Endothelial cell of umbilical vein (primary cell): Measurements from ENCODE around the gene FGFRL1. TPM values are rescaled to one million over a fixed set of nuclear protein-coding genes. Genes with fewer than 3 reads are reported as not detected.
A peak's percentile ranks its signal among the peaks of the same experiment; 100 is the strongest.

Experiments
- BruUV-seq: library from RNA; stranded (reverse); fragments of 400-500 nt; replicated peaks from 2 replicates; lab custom pipeline; 2021; lab: Mats Ljungman, UMichigan
- CTCF ChIA-PET: fragments of 300-600, 350-600 bp; sonication (Branson Sonifier 250); formaldehyde crosslinking; loops from one replicate; lab custom pipeline; 2021; ENCODE audit warnings: antibody characterized with exemption, inconsistent platforms; lab: Charles Lee
- POLR2A ChIA-PET: fragments of 300-600, 350-600 bp; sonication (Branson Sonifier 250); formaldehyde crosslinking; loops from one replicate; lab custom pipeline; 2021; ENCODE audit warnings: antibody characterized with exemption, inconsistent platforms; lab: Charles Lee
- DNase-seq: peaks from one replicate; pipeline ENCODE4 v3.0.0-alpha.2; 2011; ENCODE audit warnings: low read depth, low spot score
- FAIRE-seq: peaks from 2 replicates; lab custom pipeline; 2011; peaks lifted over from hg19 to GRCh38; lab: Jason Lieb, UNC
- H2AFZ ChIP-seq: 2 replicates; pipeline ENCODE4 v1.6.0; 2012; ENCODE audit warnings: low read depth, low read length, control low read depth, inconsistent platforms
- H3K27ac ChIP-seq: 2 replicates; pipeline ENCODE4 v1.5.1; 2011; ENCODE audit warnings: low read depth, mild to moderate bottlenecking, control low read depth, low read length, moderate library complexity; ENCODE audit not compliant: insufficient read depth
- H3K27me3 ChIP-seq, 2 experiments: 2 replicates each; pipeline versions ENCODE4 v1.6.0 to v1.6.1; 2011; ENCODE audit warnings: low read length in 2 of 2, mixed read lengths in 1 of 2; ENCODE audit not compliant: control insufficient read depth in 2 of 2, insufficient read depth in 2 of 2
- H3K36me3 ChIP-seq, 2 experiments: 2 replicates in 1 of 2; 3 replicates in 1 of 2; pipeline ENCODE4 v1.5.1; 2011; ENCODE audit warnings: low read length in 2 of 2, mild to moderate bottlenecking in 1 of 2, moderate library complexity in 1 of 2; ENCODE audit not compliant: control insufficient read depth in 2 of 2, insufficient read depth in 2 of 2; ENCODE audit errors: extremely low read depth in 1 of 2
- H3K4me1 ChIP-seq: 3 replicates; pipeline ENCODE4 v1.5.1; 2011; ENCODE audit warnings: mild to moderate bottlenecking, low read length; ENCODE audit not compliant: control insufficient read depth, insufficient read depth; ENCODE audit errors: extremely low read depth
- H3K4me2 ChIP-seq: 2 replicates; pipeline ENCODE4 v1.6.1; 2011; ENCODE audit warnings: low read length, control low read depth, mixed read lengths; ENCODE audit not compliant: insufficient read depth
- H3K4me3 ChIP-seq, 3 experiments: fragments of 200-600 bp in 1 of 3; sonication (generic), shearing (Covaris generic) in 1 of 3; replicated peaks in 1 of 3; 2 replicates each; pipeline ENCODE4 v1.5.1; 2011 to 2016; ENCODE audit warnings: control low read depth in 3 of 3, low read length in 3 of 3, mild to moderate bottlenecking in 2 of 3, inconsistent platforms in 1 of 3, low read depth in 1 of 3, moderate library complexity in 1 of 3; ENCODE audit not compliant: insufficient read depth in 1 of 3
- H3K79me2 ChIP-seq: 2 replicates; pipeline ENCODE4 v1.6.0; 2012; ENCODE audit warnings: low read length, inconsistent platforms; ENCODE audit not compliant: control insufficient read depth, insufficient read depth
- H3K9ac ChIP-seq: replicated peaks from 2 replicates; pipeline ENCODE3; 2011; ENCODE audit warnings: low read length, control low read depth; ENCODE audit not compliant: insufficient read depth; ENCODE audit errors: extremely low read depth
- H3K9me1 ChIP-seq: replicated peaks from 3 replicates; pipeline ENCODE4 v1.6.0; 2011; ENCODE audit warnings: mild to moderate bottlenecking, low read length; ENCODE audit not compliant: control insufficient read depth, insufficient read depth; ENCODE audit errors: extremely low read depth
- H3K9me3 ChIP-seq: replicated peaks from 2 replicates; pipeline ENCODE4 v1.5.1; 2012; ENCODE audit warnings: low read length, inconsistent platforms; ENCODE audit not compliant: control insufficient read depth, insufficient read depth
- H4K20me1 ChIP-seq: replicated peaks from 2 replicates; pipeline ENCODE3; 2011; ENCODE audit warnings: mild to moderate bottlenecking, low read length; ENCODE audit not compliant: control insufficient read depth, insufficient read depth; ENCODE audit errors: extremely low read depth
- EZH2 ChIP-seq: IDR thresholded peaks from 2 replicates; pipeline ENCODE4 v1.6.1; 2012; ENCODE audit warnings: borderline replicate concordance, low read depth, mild to moderate bottlenecking, moderate library complexity, low read length, inconsistent platforms; ENCODE audit not compliant: severe bottlenecking
- FOS ChIP-seq: IDR thresholded peaks from 2 replicates; pipeline ENCODE4 v1.6.1; 2011; ENCODE audit warnings: mild to moderate bottlenecking, low read length, moderate library complexity, borderline replicate concordance; ENCODE audit not compliant: insufficient read depth
- GATA2 ChIP-seq: IDR thresholded peaks from 2 replicates; pipeline ENCODE4 v1.7.0; 2011; ENCODE audit warnings: low read depth, mild to moderate bottlenecking, moderate library complexity, mixed read lengths, low read length; ENCODE audit not compliant: insufficient read length, insufficient read depth
- JUN ChIP-seq: IDR thresholded peaks from 2 replicates; pipeline ENCODE4 v1.6.1; 2011; ENCODE audit warnings: borderline replicate concordance, low read depth; ENCODE audit not compliant: insufficient read length, insufficient read depth
- MYC ChIP-seq: IDR thresholded peaks from one replicate; pipeline ENCODE4 v1.6.1; 2011; ENCODE audit warnings: mild to moderate bottlenecking, low read depth, low read length
- POLR2A ChIP-seq: IDR thresholded peaks from 2 replicates; pipeline ENCODE4 v1.6.1; 2012; ENCODE audit warnings: low read depth, mild to moderate bottlenecking, control low read depth, low read length
- POLR2AphosphoS5 ChIP-seq: IDR thresholded peaks from 2 replicates; pipeline ENCODE4 v1.6.1; 2012; ENCODE audit warnings: low read depth, mild to moderate bottlenecking, control low read depth, low read length, moderate library complexity; ENCODE audit not compliant: insufficient read depth
- dilution Hi-C: fragments of 300-500 bp; cut with MboI; formaldehyde crosslinking; loops from one replicate; pipeline ENCODE4 v1.15.0; 2019; ENCODE audit warnings: low sequenced_read_pairs; ENCODE audit not compliant: extremely low pct_ligation_motif_present
- intact Hi-C: fragments of 100-400 bp; cut with micrococcal nuclease; formaldehyde crosslinking; loops from one replicate; pipeline ENCODE4 v1.10.0; 2022
- polyA plus RNA-seq, 4 experiments: library from polyadenylated mRNA; depleted of rRNA in 3 of 4; stranded (reverse) in 3 of 4; unstranded in 1 of 4; fragments of >200 nt; gene quantifications; 2 replicates each; pipeline versions ENCODE4 v1.2.1 to v1.2.3, GENCODE V29; 2011 to 2012; ENCODE audit warnings: missing spikeins in 1 of 4
- total RNA-seq: library from RNA; stranded (reverse); gene quantifications from 2 replicates; pipeline ENCODE4 v1.2.3, GENCODE V29; 2021
- TF ChIP-seq, protein P1 (sequence below): IDR thresholded peaks from 2 replicates; pipeline ENCODE4 v1.6.1; 2011; ENCODE audit not compliant: insufficient read depth, insufficient read length
- TF ChIP-seq, protein P2 (sequence below), 2 donors: IDR thresholded peaks; 1 replicate in 1 of 2; 2 replicates in 1 of 2; pipeline ENCODE4 v1.5.1; 2011; ENCODE audit warnings: low read length in 2 of 2, mild to moderate bottlenecking in 2 of 2, moderate library complexity in 2 of 2, control low read depth in 1 of 2, inconsistent platforms in 1 of 2, low read depth in 1 of 2; ENCODE audit not compliant: insufficient read depth in 1 of 2; ENCODE audit errors: extremely low read depth in 1 of 2

FGFRL1 gene
- total and polyA plus RNA-seq, 2 donors (not counting 3 experiments of a cell fraction or from before 2014, with no cell fraction given): 33.3 to 74.6 TPM

DNA sequence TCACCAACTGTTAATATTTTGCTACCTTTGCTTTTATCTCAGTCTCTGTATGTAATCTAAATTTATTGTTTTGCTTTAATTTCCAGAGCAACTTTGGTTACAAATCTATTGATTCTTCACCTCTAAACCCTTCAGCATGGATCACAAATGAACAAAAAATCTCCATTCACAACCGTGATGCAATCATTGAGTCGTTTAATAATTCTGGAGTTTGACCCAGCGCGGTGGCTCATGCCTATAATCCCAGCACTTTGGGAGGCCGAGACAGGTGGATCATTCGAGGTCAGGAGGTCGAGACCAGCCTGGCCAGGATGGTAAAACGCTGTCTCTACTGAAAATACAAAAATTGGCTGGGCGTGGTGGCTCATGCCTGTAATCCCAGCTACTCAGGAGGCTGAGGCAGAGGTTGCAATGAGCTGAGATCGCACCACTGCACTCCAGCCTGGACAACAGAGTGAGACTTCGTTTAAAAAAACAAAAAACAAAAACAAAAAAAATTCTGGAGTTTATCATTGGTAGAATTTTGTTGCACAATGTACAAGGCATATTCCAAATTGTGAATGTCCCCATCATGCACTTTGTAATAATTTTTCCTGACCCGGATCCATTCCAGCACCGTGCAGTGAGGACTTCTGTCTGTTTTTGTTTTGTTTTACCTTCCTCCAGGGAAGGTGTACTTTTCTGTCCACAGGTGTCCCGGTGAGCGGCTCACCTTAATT lies 26.9 kb upstream of the FGFRL1 start:
- no peak for TF ChIP-seq MYC
- TF ChIP-seq EZH2: no peak
- no peak for TF ChIP-seq JUN
- TF ChIP-seq POLR2A: no peak
- TF ChIP-seq GATA2: no peak
- TF ChIP-seq FOS: no peak
- TF ChIP-seq, protein P1, sequence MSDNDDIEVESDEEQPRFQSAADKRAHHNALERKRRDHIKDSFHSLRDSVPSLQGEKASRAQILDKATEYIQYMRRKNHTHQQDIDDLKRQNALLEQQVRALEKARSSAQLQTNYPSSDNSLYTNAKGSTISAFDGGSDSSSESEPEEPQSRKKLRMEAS: no peak
- TF ChIP-seq POLR2AphosphoS5: no peak
- TF ChIP-seq, protein P2, sequence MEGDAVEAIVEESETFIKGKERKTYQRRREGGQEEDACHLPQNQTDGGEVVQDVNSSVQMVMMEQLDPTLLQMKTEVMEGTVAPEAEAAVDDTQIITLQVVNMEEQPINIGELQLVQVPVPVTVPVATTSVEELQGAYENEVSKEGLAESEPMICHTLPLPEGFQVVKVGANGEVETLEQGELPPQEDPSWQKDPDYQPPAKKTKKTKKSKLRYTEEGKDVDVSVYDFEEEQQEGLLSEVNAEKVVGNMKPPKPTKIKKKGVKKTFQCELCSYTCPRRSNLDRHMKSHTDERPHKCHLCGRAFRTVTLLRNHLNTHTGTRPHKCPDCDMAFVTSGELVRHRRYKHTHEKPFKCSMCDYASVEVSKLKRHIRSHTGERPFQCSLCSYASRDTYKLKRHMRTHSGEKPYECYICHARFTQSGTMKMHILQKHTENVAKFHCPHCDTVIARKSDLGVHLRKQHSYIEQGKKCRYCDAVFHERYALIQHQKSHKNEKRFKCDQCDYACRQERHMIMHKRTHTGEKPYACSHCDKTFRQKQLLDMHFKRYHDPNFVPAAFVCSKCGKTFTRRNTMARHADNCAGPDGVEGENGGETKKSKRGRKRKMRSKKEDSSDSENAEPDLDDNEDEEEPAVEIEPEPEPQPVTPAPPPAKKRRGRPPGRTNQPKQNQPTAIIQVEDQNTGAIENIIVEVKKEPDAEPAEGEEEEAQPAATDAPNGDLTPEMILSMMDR (IDR thresholded peaks at IDR 0.05; ENCODE audit: extremely low read depth in 1 of 2, insufficient read depth in 1 of 2, low read depth in 1 of 2, low read length in 2 of 2): no peak
- DNase-seq: no peak
- Histone ChIP-seq H3K4me3 (no peak overlapping the region), H3K4me1 (peaks cover 20% of the 10 kb centered on the region), H4K20me1 (no peaks in the 10 kb centered on the region), H3K27ac (no peak overlapping the region), H3K9me1 (no peaks in the 10 kb centered on the region), H3K9me3 (no peaks in the 10 kb centered on the region), H3K27me3 (no peaks in the 10 kb centered on the region), H3K9ac (no peak overlapping the region), H2AFZ (peak overlapping the region; percentile 82), H3K4me2 (peak overlapping the region; percentile 62), H3K79me2 (no peaks in the 10 kb centered on the region), H3K36me3 (no peaks in the 10 kb centered on the region)
- dilution Hi-C loops (no loop called here), intact Hi-C loops (loop anchor here (5.0 kb wide), 1 partner anchor 242 kb away; no protein-coding TSS in a partner anchor)
- POLR2A ChIA-PET: no interaction called here
- no TSS peak for BruUV-seq
- FAIRE-seq: no peak
- CTCF ChIA-PET: interaction anchor here (0.6 kb wide), 1 partner anchor 52 kb away, joined by 3 read pairs; the partner anchor contains the start of genes GAK and TMEM175
